ENCODE measurements around the gene ARL14EPL. TPM values are rescaled to one million over a fixed set of nuclear protein-coding genes. Genes with fewer than 3 reads are reported as not detected.

The ARL14EPL gene
- under 1 TPM in 2 of 8 experiments, not detected in 6; 0.21 to 0.28 TPM for total RNA-seq

DNA sequence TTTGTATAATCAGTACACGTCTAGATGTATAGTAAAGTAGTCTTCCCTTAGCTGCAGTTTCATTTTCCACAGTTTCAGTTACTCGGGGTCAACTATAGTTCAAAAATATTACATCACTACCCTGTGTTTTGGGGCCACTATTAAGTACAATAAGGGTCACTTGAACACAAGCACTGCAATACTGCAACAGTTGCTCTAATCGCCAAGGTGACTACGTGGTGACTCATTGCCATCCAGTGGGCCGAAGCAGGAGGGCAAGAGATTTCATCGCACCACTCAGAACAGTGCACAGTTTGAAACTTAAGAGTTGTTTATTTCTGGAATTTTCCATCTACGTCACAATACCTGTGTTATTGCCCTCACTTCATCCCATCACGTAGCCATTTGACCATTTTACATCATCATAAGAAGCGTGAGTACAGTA, at the start of gene ARL14EPL:
Gene ARL14EPL (plus strand): TSS at position 379 of the 424 bp plus-strand sequence. CDS start 18,994 bp downstream, outside the sequence.
- H3K27ac ChIP-seq: no peak within 1 kb of the TSS
- ATAC-seq (replicated peaks in 6 of 8): peak; percentile 47 to 100 (median 98)
- 33 to 82% (median 52%) methylated on average over 3 to 9 of the region's 9 CpGs; no CpG with 5 or more reads in 2 of the 10 experiments for WGBS, 10 experiments
- in situ Hi-C loops (cut with MboI; ENCODE audit: low pct_unique_long_range_greater_than_20kb in 2 of 9, low sequenced_read_pairs in 9 of 9, unreplicated experiment in 9 of 9): no loop called here
- peaks cover 0 to 7% of the 10 kb centered on the region in 2 donors for H3K4me1 ChIP-seq (replicated peaks in 1 of 2)
- H3K4me3 ChIP-seq: no peak within 1 kb of the TSS

GRCh38 chr5:115983519-115983918, 48.8 kb upstream of the ARL14EPL start:
- no peak for ATAC-seq (replicated peaks in 6 of 8)
- H3K4me3 ChIP-seq: no peak overlapping the region
- WGBS, 10 experiments: 20 to 100% (median 83%) methylated on average over 1 of the region's 1 CpG
- no peak overlapping the region for H3K27ac ChIP-seq
- H3K4me1 ChIP-seq (replicated peaks in 1 of 2): no peaks in the 10 kb centered on the region
- in situ Hi-C loops (cut with MboI; ENCODE audit: low pct_unique_long_range_greater_than_20kb in 2 of 9, low sequenced_read_pairs in 9 of 9, unreplicated experiment in 9 of 9): no loop called here

GRCh38 chr5:115985802-115986757, 46.2 kb upstream of the ARL14EPL start:
- 57 to 94% (median 86%) methylated on average over 2 to 10 of the region's 10 CpGs for WGBS, 10 experiments
- Histone ChIP-seq H3K4me3 (no peak overlapping the region), H3K4me1 (replicated peaks in 1 of 2) (no peaks in the 10 kb centered on the region), H3K27ac (no peak overlapping the region)
- in situ Hi-C loops (cut with MboI; ENCODE audit: low pct_unique_long_range_greater_than_20kb in 2 of 9, low sequenced_read_pairs in 9 of 9, unreplicated experiment in 9 of 9): no loop called here
- ATAC-seq (replicated peaks in 6 of 8): peak in 1 of 8 experiments; percentile 30

GRCh38 chr5:115988002-115988401, 44.3 kb upstream of the ARL14EPL start:
- Histone ChIP-seq H3K4me1 (replicated peaks in 1 of 2) (no peaks in the 10 kb centered on the region), H3K27ac (no peak overlapping the region), H3K4me3 (no peak overlapping the region)
- no peak for ATAC-seq (replicated peaks in 6 of 8)
- 52 to 100% (median 75%) methylated on average over 1 to 2 of the region's 2 CpGs for WGBS, 10 experiments
- in situ Hi-C loops (cut with MboI; ENCODE audit: low pct_unique_long_range_greater_than_20kb in 2 of 9, low sequenced_read_pairs in 9 of 9, unreplicated experiment in 9 of 9): no loop called here

- no peaks in the 10 kb centered on the region for H3K4me1 ChIP-seq (replicated peaks in 1 of 2)
- 0 to 91% (median 66%) methylated on average over 2 to 5 of the region's 5 CpGs for WGBS, 10 experiments
- no peak overlapping the region for H3K27ac ChIP-seq
- in situ Hi-C loops (cut with MboI; ENCODE audit: low pct_unique_long_range_greater_than_20kb in 2 of 9, low sequenced_read_pairs in 9 of 9, unreplicated experiment in 9 of 9): no loop called here
- no peak overlapping the region for H3K4me3 ChIP-seq
- no peak for ATAC-seq (replicated peaks in 6 of 8)
Measured at GRCh38 chr5:115992848-115993350, 39.4 kb upstream of the ARL14EPL start.

DNA sequence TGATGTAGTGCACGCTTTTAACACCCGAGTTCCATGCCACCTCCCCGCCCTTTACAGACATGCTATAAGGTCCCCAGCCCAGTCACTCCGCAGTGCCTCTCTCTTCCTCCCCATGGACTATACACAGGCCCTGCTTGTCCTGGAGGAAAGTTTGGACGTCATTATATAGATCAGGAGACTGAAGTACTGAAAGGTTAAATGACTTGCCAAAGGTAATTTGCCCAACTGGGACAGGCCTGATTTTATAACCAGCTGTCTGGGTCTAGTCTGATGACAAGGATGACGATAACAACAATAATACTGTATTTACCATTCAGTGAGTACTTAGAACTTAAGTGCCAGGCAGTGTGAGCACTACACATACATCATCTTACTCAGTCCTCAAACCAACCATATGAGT, 36.9 kb upstream of the ARL14EPL start:
- H3K27ac ChIP-seq: no peak overlapping the region
- H3K4me3 ChIP-seq: no peak overlapping the region
- no peaks in the 10 kb centered on the region for H3K4me1 ChIP-seq (replicated peaks in 1 of 2)
- in situ Hi-C loops (cut with MboI; ENCODE audit: low pct_unique_long_range_greater_than_20kb in 2 of 9, low sequenced_read_pairs in 9 of 9, unreplicated experiment in 9 of 9): no loop called here
- ATAC-seq (replicated peaks in 6 of 8): no peak
- 60 to 100% (median 80%) methylated on average over 1 to 5 of the region's 6 CpGs for WGBS, 10 experiments

- ATAC-seq (replicated peaks in 6 of 8): peak in 1 of 8 experiments; percentile 29
- no peak overlapping the region for H3K4me3 ChIP-seq
- H3K27ac ChIP-seq: no peak overlapping the region
- in situ Hi-C loops (cut with MboI; ENCODE audit: low pct_unique_long_range_greater_than_20kb in 2 of 9, low sequenced_read_pairs in 9 of 9, unreplicated experiment in 9 of 9): no loop called here
- no peaks in the 10 kb centered on the region for H3K4me1 ChIP-seq (replicated peaks in 1 of 2)
- 61 to 93% (median 80%) methylated on average over 1 to 5 of the region's 6 CpGs; no CpG with 5 or more reads in 1 of the 10 experiments for WGBS, 10 experiments
Measured at GRCh38 chr5:116002116-116002906, 30.0 kb upstream of the ARL14EPL start.

DNA sequence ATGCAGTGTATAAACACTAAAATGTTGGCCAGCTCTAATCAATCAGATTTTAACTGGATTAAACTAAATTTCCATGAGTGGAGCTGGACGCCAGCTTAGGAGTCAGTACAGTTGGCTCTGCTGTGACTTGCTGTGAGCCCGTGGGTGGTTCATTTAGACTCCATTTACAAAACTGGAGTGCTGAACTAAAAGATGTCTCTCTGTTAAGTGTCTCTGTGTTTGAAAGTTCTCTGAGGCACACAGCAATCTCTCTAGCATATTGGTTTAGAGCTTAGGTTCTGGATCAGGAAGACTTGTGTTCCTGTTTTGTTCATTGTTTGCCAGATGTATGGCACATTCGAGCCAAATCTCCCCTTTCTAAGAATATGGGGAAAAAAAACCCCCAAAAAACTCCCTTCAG, 28.0 kb upstream of the ARL14EPL start:
- Histone ChIP-seq H3K27ac (no peak overlapping the region), H3K4me3 (no peak overlapping the region), H3K4me1 (replicated peaks in 1 of 2) (no peaks in the 10 kb centered on the region)
- ATAC-seq (replicated peaks in 6 of 8): no peak
- in situ Hi-C loops (cut with MboI; ENCODE audit: low pct_unique_long_range_greater_than_20kb in 2 of 9, low sequenced_read_pairs in 9 of 9, unreplicated experiment in 9 of 9): no loop called here
- WGBS, 10 experiments: 40 to 100% (median 72%) methylated on average over 1 to 3 of the region's 3 CpGs; no CpG with 5 or more reads in 1 of the 10 experiments

GRCh38 chr5:116009806-116010205, 22.5 kb upstream of the ARL14EPL start:
- Histone ChIP-seq H3K27ac (no peak overlapping the region), H3K4me1 (replicated peaks in 1 of 2) (no peaks in the 10 kb centered on the region), H3K4me3 (no peak overlapping the region)
- 9 to 100% (median 83%) methylated on average over 2 to 3 of the region's 3 CpGs; no CpG with 5 or more reads in 1 of the 10 experiments for WGBS, 10 experiments
- no peak for ATAC-seq (replicated peaks in 6 of 8)
- in situ Hi-C loops (cut with MboI; ENCODE audit: low pct_unique_long_range_greater_than_20kb in 2 of 9, low sequenced_read_pairs in 9 of 9, unreplicated experiment in 9 of 9): no loop called here

DNA sequence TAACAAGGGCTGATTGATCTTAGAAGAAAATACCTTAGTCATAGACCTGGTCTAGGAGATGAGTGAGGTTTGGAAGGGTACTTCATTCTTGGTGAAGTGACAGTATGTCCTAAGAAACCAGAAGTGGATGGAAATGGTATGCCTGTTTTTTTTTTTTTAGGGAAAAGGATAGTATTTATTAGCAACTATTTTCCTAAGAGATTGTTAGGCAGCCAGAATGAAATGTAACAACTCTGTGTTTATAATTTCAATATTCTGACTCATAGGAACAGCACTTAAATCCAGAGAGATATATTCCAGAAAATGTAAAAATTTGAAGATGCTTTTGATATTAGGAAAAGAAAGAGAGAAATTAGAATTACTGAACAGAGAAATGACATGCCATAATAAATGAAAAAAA, 21.2 kb upstream of the ARL14EPL start:
- Histone ChIP-seq H3K4me3 (no peak overlapping the region), H3K27ac (no peak overlapping the region), H3K4me1 (replicated peaks in 1 of 2) (no peaks in the 10 kb centered on the region)
- ATAC-seq (replicated peaks in 6 of 8): no peak
- in situ Hi-C loops (cut with MboI; ENCODE audit: low pct_unique_long_range_greater_than_20kb in 2 of 9, low sequenced_read_pairs in 9 of 9, unreplicated experiment in 9 of 9): no loop called here

- 32 to 100% (median 79%) methylated on average over 1 to 5 of the region's 6 CpGs; no CpG with 5 or more reads in 2 of the 10 experiments for WGBS, 10 experiments
- Histone ChIP-seq H3K4me1 (replicated peaks in 1 of 2) (no peaks in the 10 kb centered on the region), H3K4me3 (no peak overlapping the region), H3K27ac (no peak overlapping the region)
- ATAC-seq (replicated peaks in 6 of 8): peak in 2 of 8 experiments; percentile 69 to 73
- in situ Hi-C loops (cut with MboI; ENCODE audit: low pct_unique_long_range_greater_than_20kb in 2 of 9, low sequenced_read_pairs in 9 of 9, unreplicated experiment in 9 of 9): no loop called here
Measured at GRCh38 chr5:116013207-116013785, 19.0 kb upstream of the ARL14EPL start.

DNA sequence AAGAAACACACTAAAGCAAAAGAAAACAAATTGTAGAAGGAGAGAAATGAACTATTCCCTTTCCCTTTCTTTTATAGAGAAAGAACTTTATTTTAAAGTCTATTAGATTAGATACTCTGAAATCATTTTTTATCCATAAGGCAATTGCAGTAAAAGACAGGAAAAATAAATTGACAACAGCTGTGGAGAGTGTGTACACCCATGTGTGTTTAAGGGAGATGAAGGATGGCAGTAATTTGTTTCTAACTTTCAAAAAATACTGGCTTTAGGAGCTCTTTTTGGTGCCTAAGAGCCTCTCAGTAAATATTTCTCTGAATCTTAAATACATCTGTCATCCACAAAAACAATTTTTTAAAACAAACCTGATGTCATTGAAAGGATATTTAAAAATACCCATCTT, 18.3 kb upstream of the ARL14EPL start:
- in situ Hi-C loops (cut with MboI; ENCODE audit: low pct_unique_long_range_greater_than_20kb in 2 of 9, low sequenced_read_pairs in 9 of 9, unreplicated experiment in 9 of 9): no loop called here
- Histone ChIP-seq H3K4me3 (no peak overlapping the region), H3K27ac (no peak overlapping the region), H3K4me1 (replicated peaks in 1 of 2) (no peaks in the 10 kb centered on the region)
- ATAC-seq (replicated peaks in 6 of 8): no peak

- H3K4me3 ChIP-seq: no peak overlapping the region
- H3K27ac ChIP-seq: no peak overlapping the region
- H3K4me1 ChIP-seq (replicated peaks in 1 of 2): no peaks in the 10 kb centered on the region
- ATAC-seq (replicated peaks in 6 of 8): no peak
- in situ Hi-C loops (cut with MboI; ENCODE audit: low pct_unique_long_range_greater_than_20kb in 2 of 9, low sequenced_read_pairs in 9 of 9, unreplicated experiment in 9 of 9): no loop called here
Measured at GRCh38 chr5:116023619-116024018, 8.7 kb upstream of the ARL14EPL start.
